IMR-90 (cell line): Measurements from ENCODE around the gene UBE2O. TPM values are rescaled to one million over a fixed set of nuclear protein-coding genes. Genes with fewer than 3 reads are reported as not detected.

Source experiments
- ATAC-seq: fragments of 200-7000 bp; cut with Tn5 transposase; 2 replicates; pipeline ENCODE4 v1.9.1; 2020; ENCODE audit warnings: low read depth, mild to moderate bottlenecking, moderate library complexity
- BruUV-seq: library from RNA; stranded (reverse); fragments of 400-500 nt; replicated peaks from 2 replicates; lab custom pipeline; 2021; lab: Mats Ljungman, UMichigan
- CTCF ChIA-PET: fragments of 300-600 bp; formaldehyde crosslinking; extraction: SDS; loops from one replicate; lab custom pipeline; 2021; ENCODE audit warnings: antibody characterized with exemption; lab: Yijun Ruan, JAX
- POLR2A ChIA-PET: fragments of 300-600 bp; sonication (Branson Sonifier 250); formaldehyde crosslinking; loops from one replicate; lab custom pipeline; 2022; ENCODE audit warnings: antibody characterized with exemption; ENCODE audit not compliant: unreplicated experiment; lab: Charles Lee
- DNase-seq: peaks from one replicate; pipeline ENCODE4 v3.0.0; 2013
- H2AFZ ChIP-seq: replicated peaks from 2 replicates; pipeline ENCODE3; 2013; ENCODE audit warnings: low read length, mild to moderate bottlenecking; ENCODE audit not compliant: poor library complexity
- H2AK5ac ChIP-seq: 2 replicates; pipeline ENCODE4 v1.6.1; 2013; ENCODE audit warnings: low read depth, low read length, inconsistent platforms
- H2AK9ac ChIP-seq: replicated peaks from 2 replicates; pipeline ENCODE3; 2013; ENCODE audit warnings: mild to moderate bottlenecking, low read depth, low read length, moderate library complexity; ENCODE audit not compliant: poor library complexity
- H2BK120ac ChIP-seq: 2 replicates; pipeline ENCODE4 v1.6.1; 2013; ENCODE audit warnings: low read depth, low read length, inconsistent platforms
- H2BK15ac ChIP-seq: 3 replicates; pipeline ENCODE4 v1.6.1; 2013; ENCODE audit warnings: low read depth, low read length, inconsistent platforms
- H2BK20ac ChIP-seq: 2 replicates; pipeline ENCODE4 v1.6.1; 2013; ENCODE audit warnings: low read depth, mild to moderate bottlenecking, inconsistent platforms, low read length, moderate library complexity
- H2BK5ac ChIP-seq: 2 replicates; pipeline ENCODE4 v1.6.1; 2013; ENCODE audit warnings: mild to moderate bottlenecking, low read depth, low read length, inconsistent platforms; ENCODE audit not compliant: poor library complexity, severe bottlenecking
- H3K14ac ChIP-seq: replicated peaks from 2 replicates; pipeline ENCODE4 v1.6.1; 2013; ENCODE audit warnings: low read depth, low read length, inconsistent platforms
- H3K18ac ChIP-seq: 2 replicates; pipeline ENCODE4 v1.6.1; 2013; ENCODE audit warnings: low read depth, low read length, control low read depth
- H3K23ac ChIP-seq: 2 replicates; pipeline ENCODE4 v1.6.1; 2013; ENCODE audit warnings: low read depth, low read length, inconsistent platforms
- H3K27ac ChIP-seq: 2 replicates; pipeline ENCODE4 v1.5.1; 2013; ENCODE audit warnings: mild to moderate bottlenecking, control low read depth, low read length; ENCODE audit not compliant: insufficient read depth
- H3K27me3 ChIP-seq: 2 replicates; pipeline ENCODE4 v1.6.1; 2013; ENCODE audit warnings: low read length; ENCODE audit not compliant: control insufficient read depth, insufficient read depth
- H3K36me3 ChIP-seq: 2 replicates; pipeline ENCODE4 v1.6.1; 2013; ENCODE audit warnings: low read length, mixed read lengths; ENCODE audit not compliant: control insufficient read depth, insufficient read depth
- H3K4ac ChIP-seq: 2 replicates; pipeline ENCODE4 v1.6.1; 2013; ENCODE audit warnings: low read depth, low read length, inconsistent platforms
- H3K4me1 ChIP-seq: 2 replicates; pipeline ENCODE4 v1.6.1; 2013; ENCODE audit warnings: low read length, mixed read lengths; ENCODE audit not compliant: control insufficient read depth, insufficient read depth
- H3K4me2 ChIP-seq: 2 replicates; pipeline ENCODE4 v1.6.1; 2013; ENCODE audit warnings: low read depth, mild to moderate bottlenecking, control low read depth, low read length, moderate library complexity
- H3K4me3 ChIP-seq: 2 replicates; pipeline ENCODE4 v1.5.1; 2013; ENCODE audit warnings: low read depth, mild to moderate bottlenecking, control low read depth, low read length, moderate library complexity; ENCODE audit not compliant: insufficient read depth
- H3K56ac ChIP-seq: 2 replicates; pipeline ENCODE4 v1.6.1; 2013; ENCODE audit warnings: low read length, inconsistent platforms; ENCODE audit not compliant: insufficient read depth; ENCODE audit errors: extremely low read depth
- H3K79me1 ChIP-seq, 2 experiments: 2 replicates each; pipeline ENCODE4 v1.6.1; 2013; ENCODE audit warnings: low read length in 2 of 2, inconsistent platforms in 1 of 2, low read depth in 1 of 2
- H3K9ac ChIP-seq: 2 replicates; pipeline ENCODE4 v1.6.1; 2013; ENCODE audit warnings: low read depth, low read length, control low read depth
- H3K9me1 ChIP-seq: 2 replicates; pipeline ENCODE4 v1.6.1; 2013; ENCODE audit warnings: low read length, inconsistent platforms; ENCODE audit not compliant: insufficient read depth
- H3K9me3 ChIP-seq: 2 replicates; pipeline ENCODE4 v1.6.1; 2013; ENCODE audit warnings: low read length; ENCODE audit not compliant: control insufficient read depth, insufficient read depth
- H4K20me1 ChIP-seq: 2 replicates; pipeline ENCODE4 v1.6.1; 2013; ENCODE audit warnings: low read length, inconsistent platforms; ENCODE audit not compliant: insufficient read depth
- H4K5ac ChIP-seq: 2 replicates; pipeline ENCODE4 v1.6.1; 2013; ENCODE audit warnings: mild to moderate bottlenecking, low read depth, low read length, control low read depth
- H4K8ac ChIP-seq, 2 experiments: 2 replicates each; pipeline ENCODE4 v1.6.1; 2013; ENCODE audit warnings: low read depth in 2 of 2, low read length in 2 of 2, control low read depth in 1 of 2, inconsistent platforms in 1 of 2
- H4K91ac ChIP-seq: 2 replicates; pipeline ENCODE4 v1.6.1; 2013; ENCODE audit warnings: low read depth, low read length, inconsistent platforms; ENCODE audit not compliant: insufficient read depth
- BHLHE40 ChIP-seq: fragments of 150-350 bp; IDR thresholded peaks from 2 replicates; pipeline ENCODE4 v1.6.1; 2016; ENCODE audit warnings: mild to moderate bottlenecking, low read depth, low read length
- CHD1 ChIP-seq: IDR thresholded peaks from 2 replicates; pipeline ENCODE4 v1.6.1; 2012; ENCODE audit warnings: low read depth, low read length, improper control_type of control experiment
- ELK1 ChIP-seq: fragments of 150-350 bp; IDR thresholded peaks from 2 replicates; pipeline ENCODE4 v1.6.1; 2016; ENCODE audit warnings: low read depth, mild to moderate bottlenecking, low read length, moderate library complexity, borderline replicate concordance
- FOS ChIP-seq: fragments of 150-350 bp; IDR thresholded peaks from 2 replicates; pipeline ENCODE4 v1.6.1; 2016; ENCODE audit warnings: low read depth, low read length
- MAZ ChIP-seq: IDR thresholded peaks from 2 replicates; pipeline ENCODE4 v1.6.1; 2012; ENCODE audit warnings: low read depth, mild to moderate bottlenecking, low read length, improper control_type of control experiment, moderate library complexity, borderline replicate concordance
- MXI1 ChIP-seq: IDR thresholded peaks from 2 replicates; pipeline ENCODE4 v1.6.1; 2012; ENCODE audit warnings: low read depth, mild to moderate bottlenecking, low read length, moderate library complexity, borderline replicate concordance
- POLR2A ChIP-seq: IDR thresholded peaks from 2 replicates; pipeline ENCODE4 v1.6.1; 2012; ENCODE audit warnings: mild to moderate bottlenecking, low read depth, low read length
- RCOR1 ChIP-seq: IDR thresholded peaks from 2 replicates; pipeline ENCODE4 v1.6.1; 2012; ENCODE audit warnings: mild to moderate bottlenecking, low read length, improper control_type of control experiment; ENCODE audit not compliant: insufficient replicate concordance
- RFX5 ChIP-seq: IDR thresholded peaks from 2 replicates; pipeline ENCODE4 v1.8.0; 2012; ENCODE audit warnings: low read depth, mild to moderate bottlenecking, low read length, moderate library complexity
- SMC3 ChIP-seq: fragments of 150-350 bp; IDR thresholded peaks from 2 replicates; pipeline ENCODE4 v1.6.1; 2016; ENCODE audit warnings: low read depth, mild to moderate bottlenecking, antibody characterized with exemption, low read length, moderate library complexity
- WGBS, 2 experiments: methylation state at CpG; one replicate each; pipeline versions ENCODE4 v1.1.5 to v1.1.7; 2013; ENCODE audit warnings: missing lambda C conversion rate in 2 of 2; ENCODE audit not compliant: insufficient read length in 1 of 2; ENCODE audit errors: extremely low coverage in 2 of 2; 5-methylcytosine and 5-hydroxymethylcytosine counted together
- dilution Hi-C: fragments of 300-500 bp; cut with HindIII; formaldehyde crosslinking; loops from one replicate; pipeline ENCODE4 v1.14.3; 2018; ENCODE audit warnings: low sequenced_read_pairs; ENCODE audit not compliant: unreplicated experiment
- in situ Hi-C: fragments of 300-500 bp; cut with MboI; formaldehyde crosslinking; loops from 3 replicates; pipeline ENCODE4 v1.14.3; 2019; ENCODE audit warnings: low sequenced_read_pairs, inconsistent platforms, mixed read lengths
- intact Hi-C: fragments of 100-400 bp; cut with micrococcal nuclease; formaldehyde crosslinking; loops from 2 replicates; pipeline ENCODE4 v1.10.0; 2022
- polyA plus RNA-seq, 3 experiments: library from polyadenylated mRNA; depleted of rRNA; stranded (reverse); fragments of >200 nt; gene quantifications; 2 replicates each; pipeline ENCODE4 v1.2.3, GENCODE V29; 2012; ENCODE audit warnings: low replicate concordance in 1 of 3
- total RNA-seq: library from RNA; depleted of rRNA; stranded (reverse); fragments of >200 nt; gene quantifications from 2 replicates; pipeline ENCODE4 v1.2.3, GENCODE V29; 2012

The UBE2O gene
- total and polyA plus RNA-seq, 2 of the 4 experiments (the other 2 are of a cell fraction) = 17.6 TPM

GRCh38 chr17:76402711-76403110 lies 50.2 kb downstream of the UBE2O start:
- Histone ChIP-seq H3K27ac (no peak overlapping the region), H3K4me2 (no peak overlapping the region), H3K18ac (no peak overlapping the region), H4K5ac (no peak overlapping the region), H3K14ac (no peak overlapping the region), H3K9me1 (peaks cover 11% of the 10 kb centered on the region), H2AK5ac (no peak overlapping the region), H3K4me1 (peaks cover 7% of the 10 kb centered on the region; the same call in 1 of the 2 replicates), H3K79me1 (peaks cover 17 to 44% of the 10 kb centered on the region in 2 experiments; a peak in 3 of 4 replicates), H2BK5ac (no peak overlapping the region), H3K36me3 (peaks cover 59% of the 10 kb centered on the region), H2BK120ac (no peak overlapping the region), H3K56ac (no peak overlapping the region), H2BK15ac (no peak overlapping the region), H4K20me1 (peaks cover 28% of the 10 kb centered on the region), H3K23ac (no peak overlapping the region), H3K27me3 (no peaks in the 10 kb centered on the region), H4K91ac (no peak overlapping the region), H3K9me3 (no peaks in the 10 kb centered on the region), H3K9ac (no peak overlapping the region), H3K4me3 (no peak overlapping the region), H2AFZ (no peak overlapping the region), H2AK9ac (no peak overlapping the region), H3K4ac (no peak overlapping the region), H2BK20ac (no peak overlapping the region), H4K8ac (no peak overlapping the region)
- no TSS peak for BruUV-seq
- ATAC-seq = no peak
- intact Hi-C loops (no loop called here), in situ Hi-C loops (loop anchor here (5.0 to 10.0 kb wide), 2 partner anchors 55 to 102 kb away; partner anchors contain the start of gene RHBDF2), dilution Hi-C loops (no loop called here)
- CTCF ChIA-PET = no interaction called here
- WGBS, 2 experiments = 96% methylated on average over 3 of the region's 5 CpGs; no CpG with 5 or more reads in 1 of the 2 experiments
- no peak for DNase-seq
- POLR2A ChIA-PET = no interaction called here
- no peak for TF ChIP-seq ELK1
- TF ChIP-seq CHD1 = no peak
- no peak for TF ChIP-seq POLR2A
- TF ChIP-seq SMC3 = no peak
- no peak for TF ChIP-seq BHLHE40
- TF ChIP-seq RFX5 = no peak
- no peak for TF ChIP-seq FOS
- TF ChIP-seq RCOR1 = no peak
- no peak for TF ChIP-seq MAZ
- no peak for TF ChIP-seq MXI1
